PC-3 (cell line): ENCODE measurements around the gene RALBP1. TPM values are rescaled to one million over a fixed set of nuclear protein-coding genes. Genes with fewer than 3 reads are reported as not detected.

Experiments used
- ATAC-seq: fragments of 200-7000 bp; cut with Tn5 transposase; 2 replicates; pipeline ENCODE4 v1.9.1; 2020; ENCODE audit warnings: mild to moderate bottlenecking, moderate library complexity
- BruUV-seq: library from RNA; stranded (reverse); fragments of 400-500 nt; replicated peaks from 2 replicates; lab custom pipeline; 2021; lab: Mats Ljungman, UMichigan
- CTCF ChIA-PET: fragments of 300-600 bp; sonication (Branson Sonifier 250); formaldehyde crosslinking; loops from one replicate; lab custom pipeline; 2022; ENCODE audit warnings: antibody characterized with exemption; lab: Charles Lee
- POLR2A ChIA-PET: fragments of 300-600 bp; sonication (Branson Sonifier 250); formaldehyde crosslinking; loops from one replicate; lab custom pipeline; 2022; ENCODE audit warnings: antibody characterized with exemption; ENCODE audit not compliant: unreplicated experiment; lab: Charles Lee
- DNase-seq: peaks from one replicate; pipeline ENCODE4 v3.0.0-alpha.2; 2015
- H2AFZ ChIP-seq: fragments of 300-600 bp; sonication (generic); 2 replicates; pipeline ENCODE4 v1.6.0; 2016; ENCODE audit warnings: antibody characterized with exemption, low read length
- H3F3A ChIP-seq: fragments of 300-600 bp; sonication (generic); one replicate; pipeline ENCODE4 v1.6.0; 2017; ENCODE audit warnings: antibody characterized with exemption, low read length, control low read depth, mild to moderate bottlenecking; ENCODE audit not compliant: unreplicated experiment
- H3K27ac ChIP-seq: fragments of 300-600 bp; sonication (generic); 2 replicates; pipeline ENCODE4 v1.5.1; 2016; ENCODE audit warnings: mild to moderate bottlenecking, low read length
- H3K27me3 ChIP-seq: fragments of 300-600 bp; sonication (generic); 2 replicates; pipeline ENCODE4 v1.6.1; 2016; ENCODE audit warnings: low read length, mixed read lengths
- H3K36me3 ChIP-seq: fragments of 300-600 bp; sonication (generic); 2 replicates; pipeline ENCODE4 v1.6.1; 2016; ENCODE audit warnings: low read depth, mixed run types, low read length, mixed read lengths
- H3K4me1 ChIP-seq: fragments of 300-600 bp; sonication (generic); 2 replicates; pipeline ENCODE4 v1.5.1; 2016; ENCODE audit warnings: low read length; ENCODE audit not compliant: insufficient read depth
- H3K4me2 ChIP-seq: fragments of 300-600 bp; sonication (generic); 2 replicates; pipeline ENCODE4 v1.6.0; 2016; ENCODE audit warnings: low read length
- H3K4me3 ChIP-seq: fragments of 300-600 bp; sonication (generic); 2 replicates; pipeline ENCODE4 v1.5.1; 2016; ENCODE audit warnings: mild to moderate bottlenecking, low read length, mixed read lengths
- H3K79me2 ChIP-seq: fragments of 300-600 bp; sonication (generic); 2 replicates; pipeline ENCODE4 v1.6.1; 2017; ENCODE audit warnings: low read length, mixed read lengths
- H3K9ac ChIP-seq: fragments of 300-600 bp; sonication (generic); 2 replicates; pipeline ENCODE4 v1.6.0; 2016; ENCODE audit warnings: mild to moderate bottlenecking, low read length
- H3K9me2 ChIP-seq: fragments of 300-600 bp; sonication (generic); replicated peaks from 2 replicates; pipeline ENCODE4 v1.6.1; 2016; ENCODE audit warnings: mixed run types, low read length, mixed read lengths
- H3K9me3 ChIP-seq: fragments of 300-600 bp; sonication (generic); 2 replicates; pipeline ENCODE4 v1.6.1; 2016; ENCODE audit warnings: low read length, mixed read lengths
- H4K20me1 ChIP-seq: fragments of 300-600 bp; sonication (generic); 2 replicates; pipeline ENCODE4 v1.6.1; 2016; ENCODE audit warnings: low read length, mixed read lengths
- CTCF ChIP-seq: fragments of 300-600 bp; sonication (generic); conservative IDR thresholded peaks from 2 replicates; pipeline ENCODE4 v1.5.1; 2017; ENCODE audit warnings: antibody characterized with exemption, low read depth, mild to moderate bottlenecking, low read length
- EZH2 ChIP-seq: fragments of 300-600 bp; sonication (generic); IDR thresholded peaks from one replicate; pipeline ENCODE4 v1.6.1; 2017; ENCODE audit warnings: antibody characterized with exemption, mild to moderate bottlenecking, low read length; ENCODE audit not compliant: unreplicated experiment
- EZH2phosphoT487 ChIP-seq: fragments of 300-600 bp; sonication (generic); IDR thresholded peaks from 2 replicates; pipeline ENCODE4 v1.6.1; 2018; ENCODE audit warnings: mild to moderate bottlenecking, antibody characterized with exemption, low read length, borderline replicate concordance
- intact Hi-C: fragments of 100-400 bp; cut with micrococcal nuclease; formaldehyde crosslinking; loops from 2 replicates; pipeline ENCODE4 v1.9.0; 2023
- total RNA-seq: library from RNA; depleted of rRNA; stranded (reverse); fragments of >200 nt; gene quantifications from 2 replicates; pipeline ENCODE4 v1.2.3, GENCODE V29; 2014

Gene RALBP1
- total RNA-seq, 1 experiment from 2014 or later, result 89.8 TPM

DNA sequence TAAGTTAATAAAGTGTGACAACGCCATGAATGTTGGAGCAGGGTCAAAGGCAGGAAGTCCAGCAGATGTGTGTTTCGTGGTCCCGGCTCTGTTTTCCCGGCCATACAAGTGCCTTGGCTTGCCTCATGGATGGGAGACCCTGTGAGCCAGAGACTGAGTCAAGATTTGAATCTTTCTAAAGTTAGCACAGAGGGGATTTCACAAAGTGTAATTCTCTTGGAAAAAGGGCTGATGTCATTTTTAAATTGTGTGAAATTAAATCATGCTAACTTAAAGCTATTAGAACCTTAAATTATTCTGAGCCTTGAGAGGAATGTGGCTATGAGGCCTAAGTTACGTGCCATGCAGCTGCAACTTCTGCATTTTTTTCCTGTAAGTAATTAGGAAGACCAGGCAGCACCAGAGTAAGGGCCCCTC lies 38.3 kb upstream of the RALBP1 start:
- ATAC-seq, result no peak

DNA sequence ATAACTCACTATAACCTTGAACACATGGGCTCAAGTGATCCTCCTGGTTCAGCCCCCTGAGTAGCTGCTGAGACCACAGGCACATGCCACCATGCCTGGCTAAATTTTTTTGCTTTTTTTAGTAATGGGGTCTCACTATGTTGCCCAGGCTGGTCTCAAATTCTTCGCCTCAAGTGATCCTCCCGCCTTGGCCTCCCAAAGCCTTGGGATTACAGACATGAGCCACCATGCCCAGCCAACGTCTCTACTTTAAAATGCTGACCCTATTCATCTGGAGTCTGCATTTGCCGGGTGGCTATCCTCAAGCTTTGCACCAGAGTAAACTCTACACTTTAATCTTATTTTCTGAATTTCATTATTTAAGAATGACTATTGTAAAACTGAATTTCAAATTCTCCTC lies 37.6 kb upstream of the RALBP1 start:
- ATAC-seq (no peak), DNase-seq (no peak)
- ChIA-PET CTCF (no interaction called here), POLR2A (no interaction called here)
- no TSS peak for BruUV-seq
- H2AFZ ChIP-seq, result no peak overlapping the region
- H3F3A ChIP-seq, result no peaks in the 10 kb centered on the region
- no peak overlapping the region for H3K4me3 ChIP-seq
- no peaks in the 10 kb centered on the region for H3K36me3 ChIP-seq
- H4K20me1 ChIP-seq, result no peaks in the 10 kb centered on the region
- no peak overlapping the region for H3K4me2 ChIP-seq
- H3K27ac ChIP-seq, result no peak overlapping the region
- H3K27me3 ChIP-seq, result no peaks in the 10 kb centered on the region
- no peaks in the 10 kb centered on the region for H3K79me2 ChIP-seq
- H3K9ac ChIP-seq, result no peak overlapping the region
- TF ChIP-seq EZH2 (no peak), EZH2phosphoT487 (no peak), CTCF (no peak)
- H3K4me1 ChIP-seq, result no peaks in the 10 kb centered on the region
- H3K9me2 ChIP-seq, result no peaks in the 10 kb centered on the region
- H3K9me3 ChIP-seq, result no peaks in the 10 kb centered on the region
- intact Hi-C loops, result no loop called here

More for the DNA sequence above, 38.3 kb upstream of the RALBP1 start:
- Histone ChIP-seq H3K27me3 (no peaks in the 10 kb centered on the region), H3K4me2 (no peak overlapping the region), H3K4me1 (no peaks in the 10 kb centered on the region), H3F3A (no peaks in the 10 kb centered on the region), H3K9ac (no peak overlapping the region), H3K9me2 (no peaks in the 10 kb centered on the region), H3K27ac (no peak overlapping the region), H3K79me2 (no peaks in the 10 kb centered on the region), H3K9me3 (no peaks in the 10 kb centered on the region), H3K36me3 (no peaks in the 10 kb centered on the region), H2AFZ (no peak overlapping the region), H3K4me3 (no peak overlapping the region), H4K20me1 (no peaks in the 10 kb centered on the region)
- intact Hi-C loops, result no loop called here
- no peak for DNase-seq
- no TSS peak for BruUV-seq
- no peak for TF ChIP-seq EZH2
- TF ChIP-seq CTCF, result no peak
- no peak for TF ChIP-seq EZH2phosphoT487
- ChIA-PET CTCF (no interaction called here), POLR2A (no interaction called here)

DNA sequence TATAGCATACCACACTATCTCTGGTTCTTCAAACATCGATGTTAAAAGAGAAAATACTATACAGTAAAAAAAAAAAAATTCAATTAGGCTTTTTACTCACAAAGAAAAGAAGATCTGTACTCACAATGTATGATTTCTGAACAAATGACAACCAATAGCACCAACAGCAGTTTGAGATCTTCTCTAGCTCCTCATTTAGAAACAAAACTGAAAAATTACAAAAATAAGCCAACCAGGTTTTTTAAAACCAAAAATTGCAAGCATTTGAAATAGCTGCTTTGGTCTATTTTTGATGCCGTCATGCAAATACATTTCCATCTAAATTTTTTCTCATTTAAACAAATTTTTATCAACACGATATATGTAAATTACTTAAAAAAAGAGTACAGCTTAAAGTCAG lies 34.3 kb upstream of the RALBP1 start:
- H3K79me2 ChIP-seq, result no peaks in the 10 kb centered on the region
- H3K27ac ChIP-seq, result no peak overlapping the region
- H3K4me2 ChIP-seq, result no peak overlapping the region
- intact Hi-C loops, result no loop called here
- DNase-seq, result no peak
- POLR2A ChIA-PET, result no interaction called here
- H3K9me2 ChIP-seq, result no peaks in the 10 kb centered on the region
- no peaks in the 10 kb centered on the region for H3F3A ChIP-seq
- TF ChIP-seq EZH2phosphoT487, result no peak
- no peak for TF ChIP-seq EZH2
- TF ChIP-seq CTCF, result no peak
- no peak overlapping the region for H3K4me3 ChIP-seq
- H4K20me1 ChIP-seq, result no peaks in the 10 kb centered on the region
- H3K9ac ChIP-seq, result no peak overlapping the region
- no peaks in the 10 kb centered on the region for H3K4me1 ChIP-seq
- H3K9me3 ChIP-seq, result no peaks in the 10 kb centered on the region
- CTCF ChIA-PET, result interaction anchor here (0.7 kb wide), 1 partner anchor 162 kb away, joined by 3 read pairs; no protein-coding TSS in a partner anchor
- no peaks in the 10 kb centered on the region for H3K36me3 ChIP-seq
- H2AFZ ChIP-seq, result no peak overlapping the region
- no peak for ATAC-seq
- no TSS peak for BruUV-seq
- H3K27me3 ChIP-seq, result no peaks in the 10 kb centered on the region
